ENCODE results near the gene C1QTNF12.

Gene C1QTNF12

GRCh38 chr1:1210726-1211540, 35.6 kb downstream of the C1QTNF12 start:
- no peak for DNase-seq

- DNase-seq = peak; percentile 33
These were observed 37.6 kb downstream of the C1QTNF12 start for GRCh38 chr1:1208713-1209433.

GRCh38 chr1:1207571-1207892, 39.0 kb downstream of the C1QTNF12 start:
- no peak for DNase-seq

GRCh38 chr1:1206966-1207531, 39.5 kb downstream of the C1QTNF12 start:
- DNase-seq = no peak

- DNase-seq = no peak
These were observed 40.1 kb downstream of the C1QTNF12 start, which contains the start of gene TNFRSF18 for GRCh38 chr1:1206376-1206965. TNFRSF18 (minus strand) TSS chr1:1206592; CDS start chr1:1206571, 21 bp downstream.

GRCh38 chr1:1205769-1206375, 40.6 kb downstream of the C1QTNF12 start:
- no peak for DNase-seq

GRCh38 chr1:1204998-1205768, 41.3 kb downstream of the C1QTNF12 start:
- DNase-seq = no peak

- no peak for DNase-seq
These were observed 42.0 kb downstream of the C1QTNF12 start for GRCh38 chr1:1204425-1204920.

- no peak for DNase-seq
These were observed 42.7 kb downstream of the C1QTNF12 start for GRCh38 chr1:1203561-1204424.

GRCh38 chr1:1202831-1203560, 43.5 kb downstream of the C1QTNF12 start:
- DNase-seq = no peak

- DNase-seq = peak; percentile 22
These were observed 45.4 kb downstream of the C1QTNF12 start for GRCh38 chr1:1200876-1201810.

- DNase-seq = no peak
These were observed 46.3 kb downstream of the C1QTNF12 start for GRCh38 chr1:1199961-1200875.

- no peak for DNase-seq
These were observed 47.2 kb downstream of the C1QTNF12 start for GRCh38 chr1:1199141-1199960.

GRCh38 chr1:1198423-1199140, 47.9 kb downstream of the C1QTNF12 start:
- DNase-seq = no peak

- DNase-seq = no peak
These were observed 48.7 kb downstream of the C1QTNF12 start for GRCh38 chr1:1197551-1198422.

GRCh38 chr1:1197188-1197500, 49.4 kb downstream of the C1QTNF12 start:
- DNase-seq = no peak
